HG03469 (cell line): Measurements from ENCODE around the gene PRR30.
A peak's percentile ranks its signal among the peaks of the same experiment; 100 is the strongest.

Experiments
- ATAC-seq: cut with Tn5 transposase; IDR thresholded peaks from one replicate; pipeline ENCODE4 v1.9.1; 2021; ENCODE audit warnings: mild to moderate bottlenecking, moderate library complexity, moderate number of reproducible peaks; ENCODE audit not compliant: unreplicated experiment

Gene PRR30

DNA sequence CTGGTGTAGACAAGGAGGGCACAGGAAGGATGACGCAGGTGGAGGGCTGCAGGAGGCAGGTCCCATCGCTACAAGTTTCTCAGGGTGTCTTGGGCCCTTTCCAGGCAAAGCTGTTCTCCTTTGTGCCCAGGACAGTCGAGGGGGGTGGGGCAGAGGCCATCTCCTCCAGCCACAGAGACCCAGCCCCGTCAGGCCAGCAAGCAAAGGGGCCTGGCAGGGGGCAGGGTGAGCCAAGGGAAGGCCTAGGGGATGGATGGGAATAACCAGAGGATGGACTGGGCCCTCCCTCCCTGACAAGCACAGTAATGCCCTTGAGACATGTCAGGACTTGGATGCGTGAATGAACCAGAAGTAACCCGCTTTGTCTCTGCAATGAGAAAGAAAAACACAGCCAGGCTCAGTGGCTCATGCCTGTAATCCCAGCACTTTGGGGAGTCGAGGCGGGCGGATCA is 15.9 kb upstream of the PRR30 start:
- ATAC-seq: no peak

DNA sequence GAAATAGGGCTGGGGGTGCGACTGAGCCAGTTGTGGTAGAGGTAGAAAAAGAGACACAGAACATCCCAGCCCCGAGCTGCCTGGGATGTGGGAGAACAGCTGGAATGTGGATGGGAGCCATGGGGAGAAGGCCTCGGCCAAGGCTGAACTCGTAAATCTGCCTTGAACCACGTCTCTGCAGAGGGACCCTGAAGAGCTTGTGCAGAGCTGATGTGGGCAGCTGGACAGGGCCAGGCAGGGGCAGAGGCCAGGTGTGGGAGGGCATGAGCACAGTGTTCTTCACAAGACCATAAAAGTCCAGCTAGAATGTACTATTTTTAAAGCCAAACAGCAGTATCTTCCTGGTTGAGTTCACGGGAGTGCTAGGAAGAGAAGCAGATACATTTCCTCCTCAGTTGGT is 15.3 kb upstream of the PRR30 start:
- ATAC-seq: no peak

DNA sequence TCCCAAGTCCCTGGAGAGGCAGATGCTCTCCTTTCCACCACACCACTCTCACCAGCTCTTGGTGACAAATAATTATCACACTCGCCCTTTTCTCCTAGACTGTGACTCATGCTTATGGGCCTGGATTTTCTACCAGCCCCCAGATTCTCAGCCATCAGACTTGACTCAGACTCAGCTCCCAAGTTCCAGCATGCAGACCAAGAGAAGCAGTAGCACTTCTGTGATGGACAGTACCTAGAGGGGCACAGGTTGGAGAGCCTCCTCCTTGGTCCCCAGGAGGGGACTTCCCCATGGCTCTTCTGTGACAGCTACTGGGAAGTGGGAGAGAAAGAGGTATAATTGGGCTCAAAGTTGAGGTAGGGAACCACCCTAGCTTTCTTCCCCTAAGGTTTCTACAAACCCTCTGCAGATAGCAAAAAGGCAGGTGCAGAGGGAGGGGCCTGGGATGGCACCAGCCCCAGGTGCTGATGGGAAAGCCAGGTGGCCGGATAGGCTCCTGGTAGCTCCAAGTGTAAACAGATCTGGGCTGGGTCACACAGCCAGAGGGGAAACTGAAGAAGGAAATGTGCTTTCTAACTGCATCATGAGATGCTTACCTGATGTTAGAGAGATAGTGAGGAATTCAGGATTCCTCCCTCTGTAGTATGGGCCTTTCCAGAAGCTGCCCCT is 13.7 kb upstream of the PRR30 start:
- ATAC-seq: no peak

DNA sequence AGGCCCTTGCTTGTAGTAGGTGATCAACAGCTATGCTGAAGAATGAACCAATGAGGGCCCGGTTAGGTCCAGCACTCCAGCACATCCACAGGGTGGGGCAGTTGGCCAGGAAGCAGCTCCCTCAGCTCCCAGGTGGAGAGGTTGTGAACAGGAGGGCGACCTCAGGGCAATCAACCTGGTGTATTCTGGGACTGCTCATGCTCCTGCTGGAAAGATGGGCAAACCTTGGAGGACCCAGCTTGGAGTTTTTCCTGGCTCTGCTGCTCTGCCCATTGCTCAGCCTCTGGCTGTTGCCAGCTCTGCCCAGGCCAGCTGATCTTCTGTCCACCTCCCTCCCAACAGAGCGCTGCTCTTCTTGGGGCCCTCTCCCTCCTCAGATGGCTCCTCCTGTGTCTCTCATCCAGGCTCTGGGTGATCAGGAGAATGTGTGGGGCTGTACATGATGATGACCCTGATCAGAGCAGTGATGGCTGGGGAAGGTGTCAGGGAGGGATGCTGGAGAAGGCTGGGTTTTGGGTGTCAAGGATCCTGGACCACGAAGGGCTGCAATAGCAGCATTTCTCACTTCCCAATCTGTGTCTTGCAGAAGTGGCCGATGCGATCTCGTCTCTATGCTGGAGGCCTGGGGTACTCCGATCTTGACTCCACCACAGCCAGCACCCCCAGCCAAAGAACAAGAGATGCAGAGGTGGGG is 13.0 kb upstream of the PRR30 start:
- ATAC-seq: no peak

DNA sequence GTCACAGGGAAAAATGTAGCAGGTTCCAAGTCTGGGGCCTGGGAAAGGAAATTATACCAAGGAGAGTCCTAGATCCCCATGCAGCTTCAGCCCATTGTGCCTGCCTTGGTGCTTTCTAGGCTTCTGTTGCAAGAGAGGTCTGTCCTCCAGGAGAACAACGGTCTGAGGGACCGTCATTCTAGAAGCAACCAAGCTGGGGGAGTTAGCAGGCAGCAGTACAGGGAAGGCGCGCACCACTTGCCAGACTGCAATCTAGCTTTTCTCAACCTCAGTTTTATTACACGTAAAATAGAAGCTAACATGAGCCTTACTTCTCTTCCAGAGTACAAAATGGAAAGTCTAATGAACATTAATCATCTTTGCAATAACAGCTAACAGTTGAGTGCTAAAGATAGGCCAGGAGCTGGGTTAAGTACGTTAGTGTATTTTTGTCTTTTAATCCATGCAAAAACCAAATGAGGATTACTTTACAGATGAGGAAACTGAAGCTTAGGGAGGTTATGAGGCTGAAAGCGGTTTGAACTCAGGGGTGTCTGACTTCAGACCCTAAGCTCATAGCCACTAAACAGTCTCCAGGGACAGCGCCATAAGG is 11.5 kb upstream of the PRR30 start:
- ATAC-seq: no peak

DNA sequence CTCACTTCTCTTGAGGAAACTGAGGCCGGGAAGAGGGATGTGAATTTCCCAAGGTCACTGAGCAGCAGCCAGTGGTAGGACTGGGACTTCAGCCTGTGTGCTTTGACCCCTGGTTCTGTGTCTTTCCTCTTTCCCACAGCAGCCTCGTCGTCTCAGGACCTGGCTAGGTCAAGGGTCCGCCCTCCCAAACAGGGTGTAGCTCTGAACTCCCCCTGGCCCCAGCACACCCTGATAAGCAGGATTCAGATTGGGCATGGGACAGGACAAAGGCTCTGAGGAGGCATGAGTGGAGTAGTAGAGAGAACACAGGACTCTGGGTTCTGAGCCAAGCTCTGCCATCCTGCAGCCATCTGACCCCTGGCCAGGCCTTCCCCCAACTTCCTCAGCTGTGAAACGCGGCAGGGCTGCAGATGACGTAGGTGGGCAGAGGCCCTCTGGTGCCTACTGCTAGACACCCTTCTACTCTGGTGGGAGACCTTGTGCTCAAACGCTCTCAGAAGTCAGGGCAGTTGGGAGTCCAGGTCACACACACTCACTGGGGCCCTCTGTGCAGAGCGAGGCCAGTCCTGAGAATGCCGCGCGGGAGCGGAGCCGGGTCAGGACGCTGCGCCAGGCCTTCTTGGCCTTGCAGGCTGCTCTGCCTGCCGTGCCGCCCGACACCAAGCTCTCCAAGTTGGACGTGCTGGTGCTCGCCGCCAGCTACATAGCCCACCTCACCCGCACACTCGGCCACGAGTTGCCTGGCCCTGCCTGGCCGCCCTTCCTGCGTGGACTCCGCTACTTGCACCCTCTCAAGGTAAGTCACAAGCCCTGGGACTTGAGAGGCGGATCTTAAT is 10.6 kb upstream of the PRR30 start:
- ATAC-seq: no peak

DNA sequence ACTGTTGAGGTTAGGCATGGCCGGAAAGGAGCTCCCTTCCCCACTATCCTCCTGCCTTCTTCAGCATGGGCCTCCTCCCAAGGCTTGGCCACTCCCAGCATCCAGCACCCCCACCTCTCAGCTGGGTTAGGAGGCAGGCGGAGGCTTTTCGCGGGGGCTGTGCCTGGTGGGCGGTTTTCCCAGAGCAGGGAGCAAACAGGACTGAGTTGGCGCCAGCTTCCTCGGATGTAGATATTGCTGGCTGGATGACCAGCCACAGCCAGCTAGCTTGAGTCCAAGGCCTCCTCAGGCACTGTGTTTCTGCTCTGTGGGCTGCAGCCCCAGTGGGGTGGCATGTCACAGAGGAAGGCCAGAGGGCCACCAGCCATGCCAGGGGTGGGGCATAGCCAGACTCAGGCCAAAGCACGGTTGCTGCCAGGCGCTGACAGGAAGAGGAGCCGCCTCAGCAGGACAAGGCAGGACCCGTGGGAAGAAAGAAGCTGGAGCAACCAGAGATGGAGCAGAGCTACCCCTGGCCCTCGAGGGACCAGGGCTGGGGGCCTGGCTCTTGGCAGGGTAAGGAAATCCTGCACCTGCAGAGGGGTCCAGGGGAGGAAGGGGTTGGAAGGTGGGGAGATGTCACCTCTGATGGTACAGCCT is 9.7 kb upstream of the PRR30 start, which contains the start of gene TCF23:
Gene TCF23, plus strand, starts transcription at position 204 of the 639 bp plus-strand sequence. Its CDS starts 130 bp downstream, at position 334.
- no peak for ATAC-seq

DNA sequence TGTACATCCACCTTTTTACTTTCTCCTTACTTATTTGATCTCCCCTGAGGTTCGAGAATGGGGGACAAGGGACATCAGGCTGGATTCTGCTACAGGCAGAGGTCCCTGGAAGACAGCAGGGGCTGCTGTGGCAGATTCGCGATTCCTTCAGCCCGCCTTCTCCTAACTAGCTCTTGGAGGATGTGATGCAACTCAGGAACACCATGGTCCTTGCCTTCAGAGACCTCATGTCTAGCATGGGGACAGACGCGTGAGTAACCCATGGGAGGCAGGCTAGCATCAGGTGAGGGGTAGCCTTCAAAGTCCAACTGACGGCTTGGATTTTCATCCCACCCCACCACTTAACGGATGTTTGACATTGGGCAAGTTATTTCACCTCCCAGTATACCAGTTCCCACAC is 8.7 kb upstream of the PRR30 start:
- no peak for ATAC-seq

DNA sequence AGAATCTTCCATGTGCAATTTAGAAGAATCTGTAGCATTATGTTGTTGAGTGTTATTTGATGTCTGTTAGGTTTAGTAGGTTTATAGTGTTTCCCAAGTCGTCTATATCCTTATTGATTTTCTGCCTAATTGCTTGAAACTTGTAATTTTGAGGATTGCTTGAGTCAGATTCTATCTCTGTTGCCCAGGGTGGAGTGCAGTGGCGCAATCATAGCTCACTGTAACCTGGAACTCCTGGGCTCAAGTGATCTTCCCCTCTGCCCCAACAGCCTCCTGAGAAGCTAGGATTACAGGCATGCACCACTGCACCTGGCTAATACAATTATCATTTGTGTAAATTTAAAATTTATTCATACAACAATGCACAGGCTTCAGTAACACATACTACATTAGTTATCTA is 6.5 kb upstream of the PRR30 start:
- ATAC-seq: no peak

DNA sequence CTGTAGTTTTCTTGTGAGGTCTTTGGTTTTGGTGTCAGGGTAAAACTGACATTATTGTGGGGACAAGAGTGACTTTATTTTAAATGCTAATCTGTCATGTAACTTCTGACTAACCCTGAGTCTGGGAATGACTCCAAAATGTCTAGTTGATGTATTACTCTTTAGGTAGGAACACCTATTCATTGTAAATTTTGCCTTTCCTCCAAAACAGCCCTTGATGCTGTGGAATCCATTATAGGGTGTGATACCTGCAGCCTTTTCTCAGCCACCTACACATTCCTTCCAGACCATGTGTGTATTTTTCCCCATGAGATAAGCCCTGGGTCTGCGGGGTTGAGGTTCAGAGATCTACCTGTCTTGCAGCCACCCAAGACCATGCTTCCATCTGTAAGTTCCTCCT is 4.1 kb upstream of the PRR30 start:
- no peak for ATAC-seq

DNA sequence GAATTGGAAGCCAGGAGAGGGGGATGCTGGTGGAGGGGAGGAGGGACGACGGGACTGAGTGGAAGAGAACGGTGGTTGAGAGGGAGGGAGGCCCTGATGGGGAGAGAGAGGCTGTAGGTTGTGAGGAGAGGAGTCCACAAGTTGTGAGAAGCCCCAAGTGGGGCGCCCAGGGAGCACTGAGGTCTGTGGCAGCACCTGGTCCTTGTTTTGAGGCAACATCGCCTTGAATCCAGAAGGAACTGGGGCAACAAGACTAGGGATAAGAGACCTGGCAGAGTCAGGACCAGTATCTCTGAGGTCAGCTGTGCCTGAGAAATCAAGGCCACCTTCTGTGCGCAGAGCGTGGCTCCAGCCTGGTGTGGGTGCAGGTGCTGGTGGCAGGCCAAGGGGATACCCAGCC is 1.1 kb downstream of the PRR30 start:
- ATAC-seq: no peak

DNA sequence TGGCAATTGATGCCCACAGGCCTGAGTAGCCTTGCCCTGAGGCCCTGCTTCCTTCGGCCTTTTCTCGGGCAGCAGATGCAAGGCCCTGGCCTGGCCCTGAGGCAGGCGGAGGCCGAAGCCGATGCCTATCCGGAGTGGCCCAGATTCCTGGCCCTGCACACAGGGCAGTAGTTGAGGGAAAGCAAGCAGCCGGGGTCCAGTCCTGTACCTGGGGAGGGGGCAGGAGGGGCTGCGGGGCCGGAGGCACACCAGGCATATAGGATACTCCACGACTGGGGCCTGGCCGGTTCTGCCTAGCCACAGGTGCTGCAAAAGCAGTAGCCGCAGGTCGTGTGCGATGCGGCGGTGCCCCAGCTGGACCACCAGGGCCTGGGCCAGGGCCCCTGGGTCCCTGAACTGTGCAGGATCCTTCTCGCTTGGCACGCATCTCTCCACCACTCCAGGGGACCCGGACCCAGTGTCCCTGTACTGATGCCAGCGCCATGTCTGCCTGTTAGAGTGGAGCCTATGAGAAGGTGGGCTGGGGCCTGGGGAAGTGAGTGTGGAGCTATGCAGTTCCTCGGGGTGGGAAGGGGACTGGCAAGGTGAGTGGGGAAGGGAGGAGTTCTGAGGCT is 1.8 kb downstream of the PRR30 start:
- ATAC-seq: no peak

DNA sequence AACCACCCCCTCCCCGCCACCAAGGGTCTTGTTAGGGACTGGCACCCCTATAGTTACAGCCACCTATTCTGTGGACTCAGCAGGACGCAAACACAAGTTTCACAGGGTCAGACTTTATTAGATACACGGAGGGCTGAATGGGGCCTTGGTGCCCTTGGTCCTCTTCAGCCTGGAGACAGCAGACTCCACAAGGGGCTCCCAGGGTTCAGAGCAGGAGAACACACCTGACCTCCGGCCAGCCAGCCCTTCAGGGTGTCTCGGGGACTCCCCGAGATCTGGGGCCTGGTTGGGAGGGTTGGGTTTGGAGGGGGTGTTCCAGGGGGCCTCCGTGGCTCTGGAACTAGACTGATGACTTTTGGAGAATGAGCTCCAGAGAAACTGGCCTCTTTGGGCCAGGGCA is 2.5 kb downstream of the PRR30 start:
- no peak for ATAC-seq

DNA sequence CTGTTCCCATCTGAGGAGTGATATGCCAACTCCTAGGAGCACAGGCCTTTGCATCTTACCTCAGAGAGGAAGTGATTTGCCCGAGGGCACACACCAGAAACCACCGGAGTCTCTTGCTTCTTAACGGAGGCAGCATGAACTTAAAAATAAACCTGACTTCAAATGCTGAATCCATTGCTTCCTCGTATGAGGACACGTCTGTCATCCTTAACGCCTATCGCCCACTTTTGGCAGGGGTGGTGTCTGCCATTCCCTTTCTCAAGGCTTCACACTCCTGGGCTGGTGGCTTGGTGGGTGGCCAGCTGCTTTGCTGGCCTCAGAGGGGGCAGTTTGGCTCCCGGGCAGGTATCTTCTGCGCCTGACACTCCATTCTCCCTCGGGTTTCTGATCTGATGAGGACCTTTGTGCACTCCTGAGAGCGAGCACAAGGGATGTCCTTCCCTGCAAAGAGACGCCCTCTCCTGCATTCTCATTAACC is 3.7 kb downstream of the PRR30 start:
- ATAC-seq: no peak

DNA sequence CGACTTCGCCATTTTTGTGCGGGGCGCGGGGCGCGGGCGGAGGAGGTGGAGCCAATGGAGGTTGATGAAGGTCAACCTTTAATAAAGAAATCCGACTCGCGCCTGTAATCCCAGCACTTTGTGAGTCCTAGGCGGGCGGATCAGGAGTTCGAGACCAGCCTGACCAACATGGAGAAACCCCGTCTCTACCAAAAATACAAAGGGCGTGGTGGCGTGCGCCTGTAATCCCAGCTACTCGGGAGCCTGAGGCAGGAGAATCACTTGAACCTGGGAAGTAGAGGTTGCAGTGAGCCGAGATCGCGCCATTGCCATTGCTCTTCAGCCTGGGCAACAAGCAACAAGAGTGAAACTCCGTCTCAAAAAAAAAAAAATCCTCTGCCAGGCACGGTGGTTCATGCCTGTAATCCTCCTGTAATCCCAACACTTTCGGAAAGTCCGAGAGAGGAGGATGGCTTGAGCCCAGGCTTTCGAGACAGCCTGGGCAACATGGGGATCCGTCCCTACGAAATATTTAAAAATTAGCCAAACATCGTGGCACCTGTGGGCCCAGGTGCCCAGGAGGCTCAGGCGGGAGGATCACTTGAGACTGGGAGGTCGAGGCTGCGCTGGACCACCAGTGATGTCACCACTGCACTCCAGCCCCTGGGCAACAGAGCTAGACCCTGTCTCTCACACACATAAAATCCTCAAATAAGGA is 4.3 kb downstream of the PRR30 start:
- no peak for ATAC-seq

DNA sequence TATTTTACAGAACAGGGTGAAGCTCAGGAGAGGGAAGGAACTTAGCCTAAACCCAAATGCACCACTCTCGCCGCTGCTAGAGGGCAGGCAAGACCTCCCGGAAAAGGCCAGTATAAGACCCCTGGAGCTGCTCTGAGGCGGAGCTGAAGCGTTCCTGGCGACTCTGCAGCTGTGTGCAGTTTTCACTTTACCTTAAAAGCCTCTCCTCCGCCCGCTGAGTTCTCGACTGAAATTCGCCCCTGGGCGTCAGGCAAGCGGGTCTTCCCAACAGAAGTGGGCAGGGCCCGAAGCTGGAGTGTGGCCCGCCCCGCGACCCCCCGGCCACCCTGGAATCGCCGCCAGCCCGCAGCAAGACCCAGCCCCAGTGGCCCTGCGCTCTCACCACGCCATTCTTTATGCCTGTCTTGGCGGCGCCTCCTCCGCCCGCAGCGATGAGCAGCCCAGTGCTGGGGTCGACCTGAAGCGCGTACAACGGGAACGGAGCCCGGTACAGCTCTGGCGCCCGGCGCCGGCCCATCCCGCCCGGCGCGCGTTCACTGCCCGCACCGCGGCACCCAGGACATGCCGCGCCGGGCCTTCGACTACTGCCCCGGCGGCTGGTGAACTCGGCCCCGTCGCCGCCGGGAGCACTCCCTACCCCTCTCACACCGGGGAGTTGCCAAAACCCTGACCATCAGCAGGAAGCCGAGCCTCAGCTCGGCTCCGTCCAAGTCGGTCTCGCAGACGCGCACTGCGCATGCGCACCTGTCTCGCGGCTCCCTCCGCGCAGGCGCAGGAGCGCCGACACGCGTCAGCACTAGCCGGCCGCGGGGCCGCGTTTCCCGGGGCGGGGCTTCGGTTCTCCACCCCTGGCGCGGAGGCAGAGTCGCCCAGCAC is 5.1 kb downstream of the PRR30 start, which contains the start of gene PREB:
Gene PREB, minus strand, starts transcription at position 732 of the 876 bp plus-strand sequence. Its CDS starts 215 bp downstream, at position 517.
- peak; percentile 66 for ATAC-seq

DNA sequence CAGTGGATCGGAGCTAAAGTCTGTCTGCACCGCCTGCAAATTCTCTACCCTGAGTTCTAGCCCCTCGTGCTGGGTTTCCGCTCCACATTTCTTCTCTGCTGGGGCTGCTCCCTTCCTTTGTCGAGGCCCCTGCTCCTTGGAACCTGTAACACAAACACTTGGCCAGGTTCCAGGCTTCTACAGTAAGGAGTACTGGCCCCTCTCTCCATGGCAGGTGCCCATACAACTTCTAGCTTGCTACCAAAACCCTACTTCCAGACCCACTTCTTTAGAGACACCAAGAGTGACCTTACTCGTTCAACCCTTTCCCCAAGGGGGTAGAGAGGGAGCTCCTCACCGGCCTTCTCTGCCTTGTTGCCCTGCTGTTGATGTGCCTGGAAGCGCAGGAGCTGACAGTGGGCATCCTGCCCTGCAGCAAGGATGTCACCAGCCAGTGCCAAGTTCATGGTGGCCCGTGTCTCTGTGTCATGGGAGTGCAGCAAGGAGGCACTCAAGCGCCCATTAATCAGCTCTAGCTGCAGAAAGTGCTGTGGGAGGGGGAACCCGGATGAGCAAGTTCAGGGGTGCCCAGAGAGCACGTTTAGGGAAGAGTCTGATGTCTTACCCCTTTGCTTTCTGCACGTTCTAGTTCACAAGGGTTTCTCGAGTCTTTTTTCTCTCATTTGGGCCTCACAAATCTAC is 5.9 kb downstream of the PRR30 start:
- no peak for ATAC-seq

DNA sequence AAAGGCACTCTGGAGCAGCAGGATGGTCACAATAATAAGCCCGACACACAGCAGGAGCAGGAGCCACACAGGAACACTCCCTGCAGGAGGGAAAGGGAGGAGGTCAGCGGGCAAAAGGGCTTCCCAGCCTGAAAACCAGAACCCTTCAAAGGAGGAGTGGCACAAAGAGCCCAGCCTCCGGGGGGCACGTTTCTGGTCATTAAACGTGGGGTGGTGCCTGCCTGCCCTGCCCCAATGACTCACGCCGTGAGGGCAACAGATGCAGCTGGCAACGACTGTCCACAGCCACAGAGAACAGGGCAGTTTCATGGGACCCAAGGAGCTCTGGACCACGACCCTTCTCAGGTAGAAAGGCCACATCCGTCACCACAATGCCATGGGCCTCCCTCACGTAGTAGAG is 7.8 kb downstream of the PRR30 start:
- no peak for ATAC-seq
